ENCODE results near the gene SLC6A13.

SLC6A13 gene

GRCh38 chr12:213527-213932, 49.1 kb downstream of the SLC6A13 start:
- no peak for DNase-seq

- DNase-seq = no peak
Measured at GRCh38 chr12:212715-213526, 49.7 kb downstream of the SLC6A13 start.

- DNase-seq = no peak
Measured at GRCh38 chr12:212415-212714, 50.3 kb downstream of the SLC6A13 start.

- DNase-seq = no peak
Measured at GRCh38 chr12:211639-212414, 50.8 kb downstream of the SLC6A13 start.

- no peak for DNase-seq
Measured at GRCh38 chr12:211142-211465, 51.5 kb downstream of the SLC6A13 start.

- DNase-seq = no peak
Measured at GRCh38 chr12:210277-211141, 52.1 kb downstream of the SLC6A13 start.

GRCh38 chr12:209851-210250, 52.8 kb downstream of the SLC6A13 start:
- no peak for DNase-seq

- no peak for DNase-seq
Measured at GRCh38 chr12:209246-209645, 53.4 kb downstream of the SLC6A13 start.

GRCh38 chr12:208813-209212, 53.8 kb downstream of the SLC6A13 start:
- no peak for DNase-seq

GRCh38 chr12:207804-208203, 54.8 kb downstream of the SLC6A13 start:
- no peak for DNase-seq

GRCh38 chr12:206746-207440, 55.7 kb downstream of the SLC6A13 start:
- DNase-seq = no peak

- DNase-seq = no peak
Measured at GRCh38 chr12:205026-205425, 57.6 kb downstream of the SLC6A13 start.

GRCh38 chr12:204261-204678, 58.4 kb downstream of the SLC6A13 start:
- DNase-seq = no peak

GRCh38 chr12:203462-204260, 59.0 kb downstream of the SLC6A13 start:
- DNase-seq = no peak

- no peak for DNase-seq
Measured at GRCh38 chr12:203074-203461, 59.6 kb downstream of the SLC6A13 start.

- DNase-seq = no peak
Measured at GRCh38 chr12:202081-202731, 60.4 kb downstream of the SLC6A13 start.

- no peak for DNase-seq
Measured at GRCh38 chr12:201361-201760, 61.3 kb downstream of the SLC6A13 start.

- DNase-seq = no peak
Measured at GRCh38 chr12:198705-199104, 63.9 kb downstream of the SLC6A13 start.

GRCh38 chr12:197911-198695, 64.5 kb downstream of the SLC6A13 start:
- DNase-seq = no peak

- no peak for DNase-seq
Measured at GRCh38 chr12:197347-197746, 65.3 kb downstream of the SLC6A13 start.

GRCh38 chr12:196436-196835, 66.2 kb downstream of the SLC6A13 start:
- no peak for DNase-seq
